Left lung (tissue), 10 donors: Measurements from ENCODE around the gene ELAVL2. TPM values are rescaled to one million over a fixed set of nuclear protein-coding genes. Genes with fewer than 3 reads are reported as not detected.

Experiments used
- ATAC-seq: fragments of 200-7000 bp; cut with Tn5 transposase; one replicate; pipeline ENCODE4 v1.9.1; 2020; ENCODE audit warnings: moderate library complexity
- DNase-seq, 4 donors: peaks; one replicate each; pipeline ENCODE4 v3.0.0-alpha.2; 2013 to 2020
- H3K27ac ChIP-seq, 2 donors: fragments of 200-600 bp; sonication (generic) in 1 of 2; one replicate each; pipeline versions ENCODE4 v1.5.0 to v1.8.0; 2020 to 2021
- H3K27me3 ChIP-seq, 2 donors: fragments of 200-600 bp; sonication (generic) in 1 of 2; one replicate each; pipeline versions ENCODE4 v1.5.0 to v1.8.0; 2020 to 2021
- H3K36me3 ChIP-seq, 2 donors: fragments of 200-600 bp; sonication (generic) in 1 of 2; one replicate each; pipeline versions ENCODE4 v1.5.0 to v1.8.0; 2020 to 2021
- H3K4me1 ChIP-seq, 2 donors: fragments of 200-600 bp; one replicate each; pipeline ENCODE4 v1.8.0; 2021
- H3K4me3 ChIP-seq, 2 donors: fragments of 200-600 bp; sonication (generic) in 1 of 2; one replicate each; pipeline versions ENCODE4 v1.5.0 to v1.8.0; 2020 to 2021; ENCODE audit warnings: mild to moderate bottlenecking in 1 of 2
- H3K9me3 ChIP-seq, 2 donors: fragments of 200-600 bp; sonication (generic) in 1 of 2; one replicate each; pipeline versions ENCODE4 v1.5.0 to v1.8.0; 2020 to 2021
- CTCF ChIP-seq, 2 donors: fragments of 200-600 bp; sonication (generic) in 1 of 2; IDR thresholded peaks; one replicate each; pipeline versions ENCODE4 v1.5.0 to v1.8.0; 2021; ENCODE audit warnings: antibody characterized with exemption in 2 of 2
- intact Hi-C, 2 donors: fragments of 100-400 bp; cut with DNase I; formaldehyde crosslinking; loops; one replicate each; pipeline versions ENCODE4 v1.11.2 to v1.14.2; 2022
- polyA plus RNA-seq, 6 donors: library from polyadenylated mRNA; unstranded; fragments of 120-200 nt; gene quantifications; one replicate each; pipeline ENCODE4 v1.2.1, GENCODE V29; 2013; ENCODE audit not compliant: insufficient read length in 6 of 6
- total RNA-seq, 2 donors: library from RNA; stranded (reverse); fragmentation: NEBNext Ultra II Directional; extraction: Animal tissue kit (Norgen Biotek cat#: 25700); gene quantifications; one replicate each; pipeline ENCODE4 v1.2.1, GENCODE V29; 2021
- donor health status: DM: no; HTN: yes; CAD: no.
- donor health status: DM: no; HTN: no; CAD: no.

ELAVL2 gene
- total and polyA plus RNA-seq, 8 donors, result 0.35 to 4.5 (median 2.3) TPM; not detected in 1

DNA sequence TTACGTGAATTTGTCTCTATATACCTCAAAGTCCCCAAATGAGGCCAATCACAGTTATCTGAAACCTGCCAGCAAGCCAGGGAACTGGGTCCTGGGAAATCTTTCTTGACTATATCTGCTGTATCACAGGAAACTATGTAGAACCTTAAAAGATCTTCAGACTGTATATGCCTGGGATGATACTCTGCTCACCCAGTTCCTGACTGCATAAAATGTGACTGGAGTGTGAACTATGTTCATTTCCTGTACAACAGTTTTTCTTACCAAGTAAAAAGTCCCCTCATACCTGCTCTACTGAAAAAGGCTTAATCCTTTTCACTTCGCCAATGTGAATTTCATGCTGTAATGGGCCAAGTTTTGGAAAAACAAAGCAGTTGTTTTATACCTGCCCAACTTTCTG is 162.9 kb downstream of the ELAVL2 start:
- H3K36me3 ChIP-seq, result no peaks in the 10 kb centered on the region
- intact Hi-C loops, result no loop called here
- H3K9me3 ChIP-seq, result no peaks in the 10 kb centered on the region
- H3K27ac ChIP-seq, result no peak overlapping the region
- no peak for TF ChIP-seq CTCF (IDR thresholded peaks at IDR 0.05)
- no peak for DNase-seq
- no peaks in the 10 kb centered on the region for H3K4me1 ChIP-seq
- no peak overlapping the region for H3K4me3 ChIP-seq
- ATAC-seq, result no peak
- no peaks in the 10 kb centered on the region for H3K27me3 ChIP-seq

GRCh38 chr9:23662320-23662719 is 163.7 kb downstream of the ELAVL2 start:
- H3K9me3 ChIP-seq, result no peaks in the 10 kb centered on the region
- ATAC-seq (no peak), DNase-seq (no peak)
- H3K4me1 ChIP-seq, result no peaks in the 10 kb centered on the region
- H3K4me3 ChIP-seq, result no peak overlapping the region
- intact Hi-C loops, result no loop called here
- H3K27me3 ChIP-seq, result no peaks in the 10 kb centered on the region
- TF ChIP-seq CTCF (IDR thresholded peaks at IDR 0.05), result no peak
- no peak overlapping the region for H3K27ac ChIP-seq
- no peaks in the 10 kb centered on the region for H3K36me3 ChIP-seq

- Histone ChIP-seq H3K27me3 (no peaks in the 10 kb centered on the region), H3K4me1 (no peaks in the 10 kb centered on the region), H3K4me3 (no peak overlapping the region), H3K36me3 (no peaks in the 10 kb centered on the region), H3K27ac (no peak overlapping the region), H3K9me3 (no peaks in the 10 kb centered on the region)
- DNase-seq, result no peak
- TF ChIP-seq CTCF (IDR thresholded peaks at IDR 0.05), result no peak
- intact Hi-C loops, result no loop called here
- ATAC-seq, result no peak
Observed at GRCh38 chr9:23659346-23660006, 166.6 kb downstream of the ELAVL2 start.

DNA sequence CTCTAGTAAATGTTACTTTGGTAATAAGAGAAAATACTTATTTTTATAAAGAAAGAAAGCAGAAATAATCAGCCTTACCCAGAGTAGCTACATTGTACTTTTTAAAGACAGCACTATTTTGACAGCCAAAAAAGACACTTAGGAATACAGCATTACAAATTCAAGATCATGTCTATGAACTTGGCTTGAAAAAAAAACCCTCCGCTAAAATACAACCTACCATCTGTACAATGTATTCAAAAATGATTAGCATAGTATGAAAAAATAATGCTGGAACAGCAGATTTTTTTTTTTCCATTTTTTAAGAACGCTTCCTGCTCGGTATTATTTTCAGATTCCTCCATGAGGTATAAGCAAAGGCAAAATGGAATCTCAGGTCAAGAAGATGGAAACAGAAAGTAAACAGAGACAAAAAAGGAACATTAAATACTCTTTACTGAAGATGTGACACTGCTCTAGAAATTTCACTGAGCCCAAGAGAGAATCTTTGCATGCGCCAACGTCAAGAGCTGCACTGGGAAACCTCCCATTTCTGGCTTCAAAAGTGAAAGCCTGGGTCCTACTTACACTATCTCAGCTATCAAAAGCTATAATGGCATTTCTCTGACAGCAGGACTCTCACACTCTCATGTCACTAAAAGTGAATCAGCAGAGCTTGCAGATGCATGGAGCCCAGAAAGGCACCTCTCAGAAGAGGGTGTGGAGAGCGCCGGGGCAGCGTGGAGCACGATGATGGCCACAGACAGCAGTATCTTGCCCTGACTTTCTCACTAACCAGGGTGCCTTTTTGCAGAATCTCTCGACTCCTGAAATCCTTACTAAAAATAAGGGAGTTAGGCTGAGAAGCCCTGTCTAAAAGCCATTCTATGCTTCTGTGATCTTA is 167.4 kb downstream of the ELAVL2 start:
- no peak overlapping the region for H3K27ac ChIP-seq
- no peaks in the 10 kb centered on the region for H3K27me3 ChIP-seq
- DNase-seq, result no peak
- intact Hi-C loops, result no loop called here
- no peak for TF ChIP-seq CTCF (IDR thresholded peaks at IDR 0.05)
- H3K36me3 ChIP-seq, result no peaks in the 10 kb centered on the region
- ATAC-seq, result no peak
- no peaks in the 10 kb centered on the region for H3K9me3 ChIP-seq
- H3K4me1 ChIP-seq, result no peaks in the 10 kb centered on the region
- no peak overlapping the region for H3K4me3 ChIP-seq

DNA sequence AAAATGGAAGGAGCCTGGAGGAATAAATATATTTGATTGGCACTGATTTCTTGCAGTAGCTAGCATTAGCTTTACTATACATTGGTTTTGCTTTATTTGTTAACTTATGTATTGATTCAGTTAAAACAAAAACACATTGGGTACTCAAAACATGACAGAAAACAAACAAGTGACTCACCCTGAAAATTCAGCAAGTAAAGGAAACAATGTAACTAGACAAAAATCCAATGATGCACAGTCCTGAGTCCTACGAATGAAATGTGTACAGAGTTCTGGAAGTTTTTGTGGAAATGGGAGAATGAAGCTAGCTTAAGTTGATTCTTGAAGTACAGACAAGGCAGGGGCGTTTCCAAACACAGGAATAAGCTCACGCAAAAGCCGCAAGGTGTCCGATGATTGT is 175.0 kb downstream of the ELAVL2 start:
- no peak for ATAC-seq
- intact Hi-C loops, result no loop called here
- Histone ChIP-seq H3K4me1 (no peaks in the 10 kb centered on the region), H3K27me3 (no peaks in the 10 kb centered on the region), H3K4me3 (no peak overlapping the region), H3K27ac (no peak overlapping the region), H3K9me3 (no peaks in the 10 kb centered on the region), H3K36me3 (no peaks in the 10 kb centered on the region)
- TF ChIP-seq CTCF (IDR thresholded peaks at IDR 0.05), result no peak
- DNase-seq, result no peak
